ENCODE measurements around the gene IFT88.
"Not testable (repeated sequence)": the region's sequence is repeated elsewhere in the genome, so short reads cannot be mapped to it uniquely, and the experiment has no call there.

Gene IFT88

DNA sequence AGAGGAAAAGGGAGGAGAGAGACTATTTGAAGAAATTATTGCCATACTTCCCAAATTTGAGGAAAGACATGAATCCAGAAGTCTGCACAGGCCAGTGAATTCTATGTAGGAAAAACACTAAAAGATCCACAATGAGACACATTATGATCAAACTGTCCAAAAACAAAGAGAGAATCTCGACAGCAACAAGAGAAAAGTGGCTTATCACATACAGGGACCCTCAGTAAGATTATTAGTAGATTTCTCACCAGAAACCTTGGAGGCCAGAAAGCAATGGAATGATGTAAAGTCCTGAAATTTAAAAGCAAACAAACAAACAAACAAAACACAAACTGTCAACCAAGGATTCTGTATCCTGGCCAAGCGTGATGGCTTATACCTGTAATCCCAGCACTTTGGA lies 80.8 kb downstream of the IFT88 start:
- DNase-seq, result no peak

GRCh38 chr13:20652946-20653345 lies 86.0 kb downstream of the IFT88 start:
- no peak for DNase-seq

DNA sequence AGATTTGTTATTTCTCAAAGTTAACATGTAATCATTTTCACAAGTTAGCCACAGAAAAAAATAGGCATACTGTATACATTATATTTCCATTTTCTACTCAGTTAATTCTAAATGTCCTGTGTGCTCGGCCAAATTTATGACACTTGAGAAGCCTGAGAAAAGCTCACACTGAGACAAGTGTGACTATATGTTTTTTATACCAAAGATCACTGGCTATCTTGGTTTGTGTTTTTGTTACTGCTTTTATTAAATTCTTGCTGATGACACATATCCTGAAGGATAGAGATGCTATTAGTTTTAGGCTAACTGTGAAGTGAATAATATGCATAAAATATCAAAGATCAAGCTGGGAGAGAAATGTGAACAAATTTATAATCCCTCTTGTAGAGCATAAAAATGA lies 87.2 kb downstream of the IFT88 start:
- DNase-seq, result no peak

- no peak for DNase-seq
Observed at GRCh38 chr13:20658451-20659040, 91.6 kb downstream of the IFT88 start.

GRCh38 chr13:20664351-20664750 lies 97.4 kb downstream of the IFT88 start:
- no peak for DNase-seq

GRCh38 chr13:20666948-20667347 lies 100.0 kb downstream of the IFT88 start:
- DNase-seq, result no peak

DNA sequence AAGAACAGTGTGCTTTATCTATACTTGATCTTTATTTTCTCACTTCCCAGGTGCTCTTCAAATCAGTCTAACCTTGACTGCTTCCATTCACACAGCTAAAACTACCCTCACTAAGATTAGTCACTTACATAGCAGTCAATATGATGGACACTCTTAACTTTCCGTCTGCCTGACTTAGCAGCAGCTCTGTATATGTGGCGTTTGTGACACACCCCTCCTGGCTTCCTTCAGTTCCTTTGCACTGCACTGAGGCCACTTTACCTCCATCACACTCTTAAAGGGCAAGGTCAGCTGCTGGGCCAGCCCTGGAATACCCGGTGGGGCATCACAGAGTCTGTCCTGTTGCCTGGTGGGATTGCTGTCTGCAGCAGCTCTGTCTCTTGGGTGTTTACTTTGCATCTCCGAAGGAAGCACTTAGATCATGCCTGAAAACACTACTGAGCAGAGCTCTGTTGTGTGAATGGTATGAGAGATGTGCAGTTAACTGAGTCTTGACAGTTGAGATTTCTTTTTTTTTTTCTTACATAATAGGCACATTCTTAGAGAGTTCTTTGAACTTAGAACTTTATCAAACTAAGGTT lies 101.0 kb downstream of the IFT88 start:
- DNase-seq, result no peak

DNA sequence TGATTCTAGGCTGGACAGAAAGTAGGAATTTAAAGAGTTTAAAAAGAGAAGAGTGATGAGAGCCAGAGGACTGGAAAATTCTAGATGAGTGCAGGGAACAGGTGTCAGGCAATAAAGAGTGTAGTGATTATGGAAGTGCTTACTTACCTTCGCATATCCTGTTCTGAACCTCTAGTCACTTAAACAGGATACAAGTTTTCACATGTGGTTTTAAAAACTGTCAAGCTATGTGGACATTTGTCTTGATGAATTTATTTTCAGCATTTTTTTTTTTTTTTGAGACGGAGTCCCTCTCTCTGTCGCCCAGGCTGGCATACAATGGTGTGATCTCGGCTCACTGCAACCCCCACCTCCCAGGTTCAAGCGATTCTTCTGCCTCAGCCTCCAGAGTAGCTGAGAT lies 102.2 kb downstream of the IFT88 start:
- DNase-seq, result no peak

DNA sequence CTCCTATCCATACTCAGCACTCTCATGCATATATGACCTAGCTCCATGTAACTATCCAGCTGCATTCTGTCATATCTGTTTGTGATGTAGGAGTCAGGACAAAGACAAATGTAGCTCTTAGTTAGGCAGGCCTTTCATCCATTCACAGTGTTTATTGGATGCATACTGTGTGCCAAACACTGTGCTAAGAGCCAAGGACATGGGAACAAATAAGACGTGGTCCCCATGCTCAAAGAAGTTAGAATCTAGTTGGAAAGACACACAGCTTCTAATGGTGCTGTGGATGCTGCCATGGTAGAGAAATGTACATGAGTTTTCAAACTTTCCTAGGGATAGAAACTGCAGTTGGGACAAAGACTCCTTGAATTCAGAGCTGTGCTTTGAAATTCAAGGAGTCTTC lies 104.8 kb downstream of the IFT88 start:
- no peak for DNase-seq

DNA sequence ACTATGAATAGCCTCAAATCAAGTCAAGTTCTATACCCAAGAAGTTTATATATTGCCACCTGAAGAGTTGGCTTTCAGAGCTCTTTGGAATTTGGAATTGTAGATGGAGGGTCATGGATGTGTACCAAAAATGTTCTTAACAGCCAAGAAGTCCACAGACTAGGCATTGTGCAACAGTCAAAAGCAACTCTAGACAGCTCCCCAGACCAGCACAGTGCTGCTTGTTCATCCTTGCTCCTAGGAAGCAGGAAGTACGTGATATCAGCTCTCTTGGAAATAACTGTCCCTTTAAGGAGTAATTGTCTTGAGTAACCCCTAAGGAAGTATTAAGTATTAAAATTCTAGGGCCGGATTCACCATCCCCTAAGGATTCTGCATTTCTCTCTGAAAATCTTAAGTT lies 105.8 kb downstream of the IFT88 start:
- no peak for DNase-seq

- DNase-seq, result no peak
Observed at GRCh38 chr13:20673715-20674114, 106.8 kb downstream of the IFT88 start.

DNA sequence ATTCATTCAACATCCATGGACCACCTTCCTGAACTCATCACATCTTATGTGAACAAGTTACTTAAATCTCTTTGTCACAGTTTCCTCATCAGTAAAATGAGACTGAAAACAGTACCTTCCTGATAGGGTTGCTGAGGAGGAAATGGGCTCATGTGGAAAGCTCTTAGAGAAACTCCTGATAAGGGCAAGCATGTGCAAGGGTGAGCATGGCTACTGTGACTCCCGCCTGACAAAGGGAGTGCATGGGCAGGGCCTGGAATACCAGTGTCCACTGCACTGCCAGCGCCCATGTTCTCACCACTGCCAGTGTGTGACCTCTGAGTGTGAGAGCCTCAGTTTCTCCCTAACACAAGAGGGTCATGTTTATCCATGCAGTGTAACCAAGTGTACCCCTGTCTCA lies 109.3 kb downstream of the IFT88 start:
- DNase-seq, result no peak

DNA sequence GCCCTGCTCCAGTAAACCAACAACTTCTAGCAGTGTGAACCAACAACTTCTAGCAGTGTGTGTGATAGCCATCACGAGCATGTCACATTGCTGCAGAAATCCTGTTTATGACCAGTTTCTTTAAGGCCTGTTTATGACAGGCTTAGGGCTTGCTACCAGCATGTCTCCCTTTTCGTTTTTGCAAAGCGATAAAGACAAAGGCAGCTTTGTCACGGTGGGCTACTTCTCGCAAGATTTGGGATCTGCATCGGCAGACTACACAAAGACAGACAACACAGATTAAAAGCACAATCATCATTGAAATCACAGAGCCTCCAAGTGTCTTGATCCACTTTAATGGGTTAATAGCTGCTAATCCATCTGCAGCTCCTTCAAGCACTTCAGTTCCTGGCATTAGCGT lies 111.6 kb downstream of the IFT88 start:
- DNase-seq, result not testable (repeated sequence)

- no peak for DNase-seq
Observed at GRCh38 chr13:20679879-20680278, 112.9 kb downstream of the IFT88 start.

DNA sequence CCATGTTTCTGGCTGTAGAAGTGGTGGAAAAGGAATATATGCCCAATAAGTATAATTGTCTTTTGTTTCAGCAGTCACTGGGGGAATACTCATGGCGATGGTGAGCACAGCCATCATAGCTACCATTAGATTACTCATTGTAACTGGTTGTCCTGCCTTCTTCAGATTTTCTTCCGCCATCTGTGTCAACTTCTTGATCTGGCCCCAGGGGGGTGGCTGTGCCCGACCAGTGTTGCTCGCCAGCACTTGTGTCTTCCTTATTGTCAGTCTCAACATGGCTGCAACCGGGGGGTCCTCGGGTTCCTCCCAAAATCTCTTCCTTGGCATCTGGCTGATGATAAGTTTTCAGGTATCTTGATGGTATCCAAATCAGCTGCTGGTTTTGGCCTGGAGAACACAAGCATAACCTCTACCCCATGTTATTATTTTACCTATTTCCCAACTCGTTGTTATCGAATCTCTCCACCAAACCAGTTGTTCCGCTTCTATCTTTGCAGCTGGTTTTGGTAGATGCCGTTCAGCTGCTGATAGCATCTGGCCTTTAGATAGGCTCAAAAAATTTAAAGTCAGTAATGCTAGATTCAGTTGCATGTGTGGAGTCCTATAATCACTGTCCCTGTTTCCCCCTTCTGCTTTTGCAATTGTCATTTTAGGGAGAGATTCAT lies 113.6 kb downstream of the IFT88 start:
- DNase-seq, result no peak

- DNase-seq, result not testable (repeated sequence)
Observed at GRCh38 chr13:20681481-20681880, 114.5 kb downstream of the IFT88 start.

DNA sequence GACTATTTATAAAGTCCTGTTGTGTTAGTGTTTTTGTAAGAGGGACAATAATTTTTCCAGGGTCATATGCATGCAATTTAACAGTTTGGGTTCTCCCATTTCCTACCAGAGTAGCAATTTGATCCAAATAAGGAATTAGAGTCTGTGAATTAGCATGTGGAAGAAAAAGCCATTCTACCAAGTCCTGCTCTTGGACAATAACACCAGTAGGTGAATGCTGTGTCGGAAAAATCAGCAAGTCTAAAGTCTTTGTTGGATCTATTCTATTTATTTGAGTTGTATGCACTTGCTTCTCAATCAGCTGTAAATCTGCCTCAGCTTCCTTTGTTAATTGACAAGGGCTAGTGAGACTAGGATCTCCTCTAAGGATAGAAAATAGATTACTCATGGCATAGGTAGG lies 115.1 kb downstream of the IFT88 start:
- DNase-seq, result no peak

- no peak for DNase-seq
Observed at GRCh38 chr13:20684041-20684440, 117.1 kb downstream of the IFT88 start.

- no peak for DNase-seq
Observed at GRCh38 chr13:20684546-20684945, 117.6 kb downstream of the IFT88 start.

GRCh38 chr13:20685092-20685491 lies 118.1 kb downstream of the IFT88 start:
- no peak for DNase-seq

DNA sequence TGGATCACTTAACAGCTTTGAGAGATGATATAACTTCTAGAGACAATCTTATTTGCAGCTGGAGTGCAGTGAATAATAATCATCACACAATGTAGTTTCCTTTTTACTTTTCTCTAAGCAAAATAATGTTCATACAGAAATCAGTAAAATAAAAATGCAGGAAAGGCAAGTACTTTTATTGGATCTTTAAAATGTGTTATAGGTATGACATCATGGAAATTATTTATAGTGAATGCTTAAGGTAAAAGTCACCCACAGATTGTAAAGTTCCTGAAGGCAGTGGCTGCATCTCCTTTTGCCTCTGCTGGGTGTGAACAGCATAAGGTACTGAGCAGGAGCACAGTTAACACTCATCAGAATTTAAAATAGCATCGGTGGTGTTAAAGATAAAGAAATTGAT lies 119.2 kb downstream of the IFT88 start:
- no peak for DNase-seq

DNA sequence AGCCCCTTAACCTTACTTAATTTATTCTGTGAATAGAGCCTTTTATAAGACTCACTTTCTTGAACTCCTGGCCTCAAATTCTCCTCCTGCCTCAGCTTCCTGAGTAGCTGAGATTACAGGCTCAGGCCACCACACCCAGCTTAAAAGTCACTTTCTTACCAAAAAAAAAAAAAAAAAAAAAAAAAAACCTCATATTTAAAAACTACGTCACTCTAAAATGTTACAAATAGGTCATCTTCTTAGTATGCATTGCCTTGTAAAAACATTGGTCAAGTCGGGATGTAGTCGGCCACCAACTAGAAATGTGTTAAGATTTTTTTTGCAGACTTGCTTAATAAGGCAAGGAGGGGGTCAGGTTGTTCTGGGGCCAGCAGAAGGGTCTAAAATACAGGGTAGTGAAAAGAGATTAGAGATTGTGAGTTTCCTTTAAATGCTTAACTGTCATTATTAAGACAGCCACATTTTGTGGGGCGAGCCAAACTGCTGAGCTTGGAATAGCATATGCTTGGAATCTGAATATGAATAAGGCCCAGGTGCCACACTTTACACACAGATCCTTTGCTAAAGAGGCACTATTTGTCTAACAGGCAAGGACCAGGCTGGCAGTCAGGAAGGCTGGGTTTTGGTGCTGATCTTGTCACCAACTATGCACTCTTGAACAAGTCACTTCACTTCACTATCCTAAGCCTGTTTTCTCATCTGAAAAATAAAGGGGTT lies 120.1 kb downstream of the IFT88 start:
- no peak for DNase-seq

DNA sequence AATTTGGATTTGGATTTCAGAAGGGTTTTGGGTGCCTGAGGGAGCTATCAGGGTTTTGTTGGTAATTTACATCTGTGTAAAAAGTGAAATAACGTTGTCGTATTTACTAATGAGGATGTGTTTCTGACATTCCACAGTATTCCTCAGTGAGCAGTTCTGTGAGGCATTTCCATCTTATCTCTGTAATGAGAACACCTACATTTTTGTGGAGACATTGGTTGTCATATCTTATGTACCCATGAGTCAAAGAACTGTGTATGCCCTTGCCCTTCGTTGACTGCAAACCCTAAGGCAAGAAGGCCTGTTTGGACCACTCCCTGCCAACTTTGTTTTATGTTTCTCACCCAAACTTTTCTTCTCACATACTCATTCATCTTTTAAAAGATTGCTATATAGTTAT lies 122.3 kb downstream of the IFT88 start:
- no peak for DNase-seq

DNA sequence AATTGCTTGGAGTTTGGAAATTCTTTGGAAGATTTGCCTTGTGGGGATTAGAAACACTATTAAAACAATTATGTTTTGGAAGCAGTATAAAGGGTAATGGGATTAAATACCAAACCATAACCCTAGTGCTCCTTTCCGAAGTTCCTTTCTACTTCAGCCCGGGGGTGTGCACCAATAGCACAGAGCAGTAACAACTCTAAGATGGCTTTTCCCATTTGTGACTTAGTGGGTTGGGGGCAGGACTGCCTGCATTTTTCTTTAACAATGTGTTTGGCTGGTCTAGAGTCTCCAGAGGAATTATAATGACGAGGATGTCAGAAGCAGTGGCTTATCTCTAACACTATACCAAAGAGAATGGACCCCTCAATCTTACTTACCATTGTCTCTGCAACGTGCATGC lies 124.7 kb downstream of the IFT88 start:
- DNase-seq, result no peak
